GM18519 (cell line): ENCODE measurements around the gene BCO1.

Source experiments
- ATAC-seq: cut with Tn5 transposase; IDR thresholded peaks from one replicate; pipeline ENCODE4 v1.9.1; 2021; ENCODE audit warnings: mild to moderate bottlenecking, moderate library complexity; ENCODE audit not compliant: unreplicated experiment, low FRiP score

Gene BCO1

DNA sequence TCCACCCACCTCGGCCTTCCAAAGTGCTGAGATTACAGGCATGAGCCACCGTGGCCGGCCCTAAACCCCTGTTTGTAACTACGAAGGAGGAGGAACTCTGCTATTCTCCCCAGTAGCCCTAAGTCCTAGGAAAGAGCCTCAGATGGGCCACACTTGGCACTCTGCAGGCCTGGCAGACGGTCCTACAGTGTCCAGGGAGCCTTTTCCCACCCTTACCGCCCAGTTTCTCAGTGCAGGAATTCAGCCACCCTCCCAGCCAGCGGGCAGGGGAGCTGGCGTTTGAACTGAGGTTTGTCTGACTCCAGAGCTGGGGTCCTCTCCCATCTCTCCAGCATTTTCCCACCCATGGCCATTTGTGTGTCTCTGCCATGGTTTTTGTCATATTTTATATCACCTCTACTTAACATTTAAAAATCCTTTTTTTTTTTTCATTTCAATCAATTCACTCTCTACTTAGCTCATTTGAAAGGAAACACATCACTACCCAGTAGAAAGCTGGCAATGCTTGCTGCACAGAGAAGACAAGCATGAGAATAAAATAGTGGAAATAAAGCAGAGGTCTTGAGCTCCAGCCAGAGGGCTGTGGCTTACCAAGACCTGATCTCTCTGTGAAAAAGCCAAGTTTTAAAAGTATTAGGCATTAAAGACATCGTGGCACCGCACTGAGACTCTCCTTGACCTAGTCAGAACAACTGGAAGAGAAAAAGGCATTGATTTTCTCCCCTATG, 34.9 kb downstream of the BCO1 start:
- no peak for ATAC-seq

DNA sequence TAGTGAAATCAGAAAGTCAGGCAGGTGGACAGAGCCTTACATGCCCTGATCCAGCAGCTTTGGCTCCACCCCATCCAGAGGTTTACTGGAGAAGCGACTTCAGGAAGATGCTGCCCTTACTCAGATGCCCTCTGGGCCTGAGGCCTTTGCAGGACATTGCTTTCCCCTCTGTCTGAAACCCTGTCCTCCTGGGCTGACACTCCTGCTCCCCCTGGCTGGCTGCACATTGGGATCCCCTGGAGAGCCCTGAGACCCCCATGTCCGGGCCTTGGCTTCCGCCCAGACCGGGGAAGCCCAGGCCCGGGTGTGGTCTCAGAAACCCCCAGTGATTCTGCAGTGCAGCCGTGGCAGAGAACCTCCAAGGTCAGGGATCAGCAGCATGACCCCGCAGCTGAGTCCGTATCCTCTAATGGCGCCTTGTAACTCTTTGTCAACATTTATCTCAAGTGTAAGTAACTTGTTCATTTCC, 36.6 kb downstream of the BCO1 start:
- no peak for ATAC-seq

DNA sequence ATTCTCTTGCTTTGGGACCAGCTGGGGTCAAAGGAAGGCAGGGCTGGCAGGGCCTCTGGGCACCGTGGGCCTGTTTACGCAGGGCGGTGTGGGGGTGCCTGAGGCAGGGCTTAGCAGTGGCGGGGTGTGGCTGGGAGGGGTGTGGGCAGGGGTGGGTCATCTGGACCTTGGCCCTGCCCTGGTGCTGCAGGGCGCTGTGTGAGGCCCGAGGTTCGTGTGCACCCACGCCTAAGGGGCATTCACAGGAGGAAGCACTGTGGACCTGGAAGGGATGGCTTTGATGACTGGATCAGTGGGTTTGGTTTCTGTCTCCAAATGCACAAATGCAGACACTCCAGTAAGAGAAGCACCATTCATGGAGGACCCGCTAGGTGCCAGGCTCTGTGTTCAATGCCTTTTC, 37.3 kb downstream of the BCO1 start:
- ATAC-seq, result no peak

DNA sequence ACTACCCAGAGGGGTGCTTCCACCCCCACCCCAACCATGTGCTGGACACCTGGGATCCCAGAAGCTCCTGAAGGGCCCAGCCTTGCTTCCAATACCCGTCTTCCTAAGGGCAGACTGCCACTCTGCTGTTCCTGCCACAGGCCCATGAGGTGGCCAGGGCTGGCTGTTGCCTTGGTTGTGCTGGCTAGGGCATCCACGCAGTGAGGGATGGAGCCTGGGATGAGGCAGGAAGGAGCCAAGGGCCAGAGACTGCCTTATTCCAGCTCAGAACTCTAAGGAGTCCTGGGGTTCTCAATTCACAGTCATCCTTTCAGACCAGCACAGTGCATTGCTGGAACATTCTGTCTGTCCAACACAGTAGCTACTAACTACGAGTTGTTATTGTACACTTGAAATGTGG, 37.8 kb downstream of the BCO1 start:
- no peak for ATAC-seq

DNA sequence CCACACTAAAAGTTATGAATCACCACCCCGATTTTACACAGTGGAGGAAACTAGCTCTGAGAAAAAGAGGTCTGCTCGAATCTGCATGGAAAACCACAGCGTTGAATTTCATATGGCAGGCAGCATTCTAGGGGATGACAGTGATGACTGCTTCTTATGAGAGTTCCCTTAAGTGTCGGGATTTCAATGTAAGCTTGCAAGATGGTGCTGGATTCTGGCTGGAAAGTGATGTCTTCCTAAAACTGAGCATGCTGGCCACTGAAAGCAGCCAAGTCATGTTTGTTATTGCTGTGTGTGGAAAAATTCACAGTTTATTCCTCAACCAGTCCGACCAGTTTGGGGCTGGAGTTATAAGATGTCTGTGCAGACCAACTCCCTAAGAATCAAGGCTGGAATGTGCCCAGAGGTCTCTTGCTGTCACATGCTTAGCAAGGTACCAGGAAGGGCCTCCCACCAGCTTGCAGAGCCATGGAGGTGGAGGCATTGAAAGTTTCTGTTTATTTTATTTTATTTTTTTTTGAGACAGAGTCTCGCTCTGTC, 39.1 kb downstream of the BCO1 start:
- no peak for ATAC-seq

DNA sequence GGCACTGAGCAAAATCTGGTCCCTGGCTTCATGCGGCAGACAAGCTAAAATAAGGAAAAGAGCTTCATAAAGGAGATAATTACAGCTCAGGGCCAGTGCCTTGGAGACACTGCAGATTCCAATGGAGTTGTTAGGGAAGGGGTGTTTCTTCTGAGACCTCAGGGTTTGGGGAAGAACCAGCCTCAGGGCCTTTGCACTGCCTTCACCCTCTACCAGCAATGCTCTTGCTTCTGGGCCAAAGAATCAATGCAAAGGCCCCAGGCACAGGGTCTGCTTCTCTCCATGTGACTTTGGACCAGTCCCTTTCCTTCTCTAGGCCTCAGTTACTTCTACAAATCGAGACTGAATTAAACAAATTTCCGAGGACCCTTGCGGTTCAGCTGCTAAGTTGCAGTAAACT, 40.0 kb downstream of the BCO1 start:
- ATAC-seq, result no peak

DNA sequence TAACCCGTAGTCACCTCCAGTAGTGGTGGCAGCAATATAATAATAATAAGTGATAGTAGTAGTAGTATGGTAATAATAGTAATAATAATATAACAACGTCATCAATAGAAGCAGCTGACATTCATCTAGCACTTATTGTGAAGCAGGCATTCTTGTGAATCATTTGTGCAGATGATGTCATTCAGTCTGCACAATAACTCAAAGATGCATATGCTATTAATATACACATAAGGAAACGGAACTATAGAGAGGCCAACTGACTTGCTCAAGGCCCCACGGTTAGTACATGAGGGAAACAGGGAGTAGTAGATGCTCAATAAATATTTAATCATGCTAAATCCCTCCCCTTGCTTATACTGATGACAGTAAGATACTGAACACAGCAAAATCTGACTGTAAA, 40.9 kb downstream of the BCO1 start:
- ATAC-seq, result no peak

DNA sequence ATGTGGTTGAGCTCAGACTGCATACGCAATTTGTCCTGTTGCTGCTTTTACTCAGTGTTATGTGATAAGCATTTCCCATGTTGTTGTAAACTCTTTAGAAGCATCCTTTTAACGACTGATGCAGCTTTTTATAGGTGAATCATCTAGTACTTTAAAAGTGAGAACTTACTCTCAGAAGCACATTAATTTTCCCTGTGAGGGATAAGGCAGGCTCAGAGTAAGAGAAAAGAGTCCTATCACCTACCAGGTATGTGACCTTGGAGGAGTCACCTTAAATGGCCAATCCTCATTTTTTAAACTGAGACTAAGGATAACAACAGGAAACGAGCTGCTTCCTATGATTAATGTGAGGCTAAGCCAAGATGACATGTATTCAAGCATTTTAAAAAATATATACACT, 41.9 kb downstream of the BCO1 start:
- no peak for ATAC-seq

DNA sequence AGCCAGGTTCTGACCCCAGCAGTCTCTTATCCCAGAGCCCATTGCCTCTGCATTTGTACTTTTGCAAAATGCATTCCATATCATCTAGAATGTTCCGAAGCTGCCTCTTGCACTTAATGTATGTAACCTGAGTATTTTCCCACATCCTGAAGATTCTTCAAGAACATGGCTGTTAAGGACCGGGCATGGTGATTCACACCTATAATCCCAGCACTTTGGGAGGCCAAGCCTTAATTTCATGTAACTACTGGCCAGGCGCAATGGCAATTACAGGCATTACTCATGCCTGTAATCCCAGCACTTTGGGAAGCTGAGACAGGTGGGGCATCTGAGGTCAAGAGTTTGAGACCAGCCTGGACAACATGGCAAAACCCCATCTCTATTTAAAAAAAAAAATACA, 44.6 kb downstream of the BCO1 start:
- no peak for ATAC-seq

DNA sequence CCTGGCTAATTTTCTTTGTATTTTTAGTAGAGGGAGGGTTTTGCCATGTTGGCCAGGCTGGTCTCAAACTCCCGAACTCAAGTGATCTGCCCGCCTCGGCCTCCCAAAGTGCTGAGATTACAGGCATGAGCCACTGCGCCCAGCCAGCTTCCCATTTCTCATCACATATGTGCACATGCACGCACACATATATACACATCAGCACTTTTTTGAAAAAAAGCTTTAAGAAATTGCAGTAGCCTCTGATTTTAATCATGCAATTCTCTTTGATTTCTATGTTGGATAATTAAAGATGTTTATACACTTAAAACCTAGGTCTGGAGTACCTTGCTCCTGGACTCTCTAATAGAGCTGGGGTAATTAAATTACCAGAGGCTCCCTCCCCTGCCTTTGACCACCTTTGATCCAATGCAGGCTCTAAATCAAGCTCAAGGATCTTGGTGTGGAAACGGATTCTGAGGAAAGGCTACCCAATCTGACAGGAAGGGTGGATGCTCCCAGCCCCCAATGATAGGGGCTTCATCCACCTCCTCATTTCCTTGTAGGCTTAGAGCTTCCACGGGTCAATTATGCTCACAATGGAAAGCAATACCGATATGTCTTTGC, 46.6 kb downstream of the BCO1 start:
- no peak for ATAC-seq

DNA sequence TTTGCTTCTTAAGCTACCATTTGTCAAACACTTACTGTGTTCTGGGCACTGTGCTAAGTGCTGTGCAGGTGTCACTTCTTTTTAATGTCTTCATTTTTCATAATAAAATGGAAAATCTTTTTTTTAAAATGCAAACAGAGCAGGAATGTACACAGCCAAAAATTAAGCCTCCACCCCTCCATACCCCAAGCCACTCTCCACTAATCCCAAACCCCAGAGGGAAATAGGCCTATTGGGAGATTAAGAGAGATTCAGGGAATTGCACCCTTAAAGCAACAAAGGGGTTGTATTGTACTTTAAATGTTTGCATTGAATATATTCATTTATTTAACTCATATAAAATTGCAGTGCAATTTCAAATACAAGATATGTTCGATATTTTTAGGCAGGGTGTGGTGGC, 47.7 kb downstream of the BCO1 start:
- ATAC-seq, result no peak

DNA sequence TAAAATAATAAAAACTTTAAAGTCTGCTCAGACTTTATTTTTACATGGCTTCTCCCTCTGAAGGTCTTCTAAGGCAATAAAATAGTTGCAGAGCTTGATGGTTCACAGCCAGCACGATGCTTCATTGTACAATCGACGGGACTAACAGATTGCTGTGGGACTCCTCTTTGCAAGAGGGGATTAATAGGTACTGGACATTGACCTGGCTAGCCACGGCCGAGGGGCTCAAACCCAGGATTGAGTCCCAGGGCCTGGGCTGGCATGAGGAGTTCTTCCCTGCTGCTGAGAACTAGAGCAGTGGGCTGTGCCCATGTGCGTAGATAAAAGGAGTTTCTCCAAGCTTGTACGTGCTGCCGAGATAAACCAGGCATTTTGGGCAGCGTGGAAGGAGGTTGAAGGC, 52.6 kb downstream of the BCO1 start:
- ATAC-seq, result no peak

DNA sequence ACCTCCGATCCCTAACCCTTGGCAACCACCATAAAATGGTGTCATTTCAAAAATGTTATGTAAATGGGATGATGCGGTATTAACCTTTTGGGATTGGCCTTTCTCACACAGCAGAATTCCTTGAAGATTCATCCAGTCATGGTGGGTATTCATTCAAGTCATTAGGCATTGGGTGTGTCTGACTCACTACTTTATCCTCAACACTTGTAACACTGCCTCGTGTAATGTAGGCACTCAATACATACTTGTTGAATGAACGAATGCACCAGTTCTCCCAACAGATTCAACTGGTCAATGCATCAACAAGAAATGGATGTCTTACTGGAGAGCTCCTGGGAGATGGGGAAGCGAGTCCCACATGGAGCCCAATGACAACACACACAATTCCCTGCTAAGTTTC, 54.4 kb downstream of the BCO1 start:
- ATAC-seq, result no peak

DNA sequence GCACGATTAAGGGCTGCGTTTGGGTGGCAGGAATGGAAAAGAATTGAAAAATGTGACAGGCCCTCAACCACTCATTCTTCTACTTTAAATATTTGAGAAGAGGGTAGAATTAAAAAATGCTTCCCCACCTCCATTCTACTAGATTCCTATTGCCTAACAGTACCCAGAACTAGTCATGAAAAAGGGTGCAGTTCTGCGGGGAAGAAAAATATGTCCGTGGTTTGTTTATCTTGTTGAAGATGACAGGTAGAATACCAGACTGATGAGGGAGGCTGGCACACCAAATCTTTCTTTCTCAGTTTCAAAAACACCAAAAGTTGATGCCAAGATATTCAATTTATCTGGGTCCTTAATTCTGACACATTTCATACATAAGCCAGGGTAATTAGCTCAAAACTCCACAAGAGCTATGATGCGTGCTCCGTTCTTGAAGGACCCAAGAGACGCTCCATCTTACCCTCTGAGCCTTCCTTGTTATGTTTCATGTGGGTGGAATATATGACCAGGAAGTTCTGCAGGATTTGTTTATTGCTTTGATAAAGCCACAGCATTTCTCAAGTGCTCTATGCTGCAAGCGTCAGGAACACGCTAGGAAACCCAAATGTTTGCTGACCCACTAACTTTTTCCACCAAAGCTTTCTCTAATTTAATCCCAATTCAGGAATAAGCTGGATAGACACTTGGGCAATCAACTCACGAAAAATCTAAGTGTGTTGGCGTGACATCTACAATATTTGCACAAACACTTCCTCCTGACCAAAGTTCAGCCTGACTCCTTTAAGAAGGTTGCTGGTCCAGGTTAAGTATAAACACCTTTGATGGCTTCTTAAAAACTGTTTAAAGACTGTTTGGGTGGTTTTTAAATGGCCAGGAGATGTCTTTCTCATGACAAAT, 55.7 kb downstream of the BCO1 start:
- no peak for ATAC-seq

DNA sequence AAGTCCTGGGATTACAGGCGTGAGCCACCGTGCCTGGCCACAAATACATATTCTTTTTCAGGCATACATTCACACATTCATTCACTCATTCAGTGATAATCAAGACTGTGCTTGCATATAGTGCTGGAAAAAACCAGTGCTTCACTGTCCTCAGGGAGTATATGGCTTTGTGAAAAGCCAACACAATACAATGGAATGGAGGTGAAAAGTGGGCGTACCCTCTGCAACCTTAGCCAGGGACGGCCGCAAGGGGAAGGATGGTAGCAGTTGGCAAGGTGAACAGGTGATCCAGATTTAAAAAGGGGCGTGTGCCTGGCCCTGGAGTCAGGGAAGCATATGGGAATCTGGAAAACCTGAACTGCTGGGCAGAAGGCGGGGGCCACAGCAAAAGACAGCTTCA, 58.1 kb downstream of the BCO1 start:
- no peak for ATAC-seq

DNA sequence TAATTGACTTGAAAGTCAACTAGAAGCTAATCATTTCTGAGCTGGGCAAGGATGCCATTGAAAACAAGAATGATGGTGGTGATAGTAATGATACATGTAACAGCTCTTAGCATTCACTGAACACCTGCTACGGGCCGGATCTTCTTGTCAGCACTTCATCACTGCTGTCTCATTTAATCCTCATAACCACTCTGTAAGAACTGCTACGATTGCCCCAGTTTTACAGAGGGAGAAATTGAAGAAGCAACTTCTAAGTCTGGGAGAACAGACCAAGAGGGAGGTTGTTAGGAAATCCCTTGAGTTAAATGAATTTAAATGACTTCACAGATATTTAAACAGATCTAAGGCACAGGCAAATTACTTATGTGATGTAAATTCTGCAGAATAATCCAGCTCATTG, 69.3 kb downstream of the BCO1 start:
- no peak for ATAC-seq

DNA sequence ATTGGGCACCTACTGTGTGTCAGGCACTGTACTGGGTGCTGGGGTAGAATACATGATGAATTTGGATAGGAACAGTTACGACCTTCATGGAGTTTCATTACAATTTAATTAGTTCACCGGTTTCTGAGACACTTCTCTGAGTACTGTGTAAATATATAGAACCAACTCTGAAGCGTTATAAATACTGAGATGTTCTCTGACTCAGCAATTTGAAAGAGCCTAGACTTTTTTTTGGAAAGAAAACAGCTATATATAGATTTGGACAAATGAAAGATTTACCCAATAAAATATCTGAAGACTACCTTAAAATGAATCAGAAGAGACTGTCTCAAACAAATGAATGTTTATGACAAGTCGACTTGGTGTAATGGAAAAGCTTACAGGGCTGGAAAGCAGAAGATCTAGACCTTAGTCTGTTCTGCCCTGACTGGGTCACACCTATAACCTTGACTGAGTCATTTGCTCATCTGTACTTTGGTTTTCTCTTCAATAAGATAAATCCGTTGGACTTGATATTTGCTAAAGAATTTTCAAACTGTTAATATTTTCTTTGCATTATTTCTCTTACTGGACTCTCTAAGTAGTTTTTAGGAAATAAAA, 71.7 kb downstream of the BCO1 start:
- ATAC-seq, result no peak

DNA sequence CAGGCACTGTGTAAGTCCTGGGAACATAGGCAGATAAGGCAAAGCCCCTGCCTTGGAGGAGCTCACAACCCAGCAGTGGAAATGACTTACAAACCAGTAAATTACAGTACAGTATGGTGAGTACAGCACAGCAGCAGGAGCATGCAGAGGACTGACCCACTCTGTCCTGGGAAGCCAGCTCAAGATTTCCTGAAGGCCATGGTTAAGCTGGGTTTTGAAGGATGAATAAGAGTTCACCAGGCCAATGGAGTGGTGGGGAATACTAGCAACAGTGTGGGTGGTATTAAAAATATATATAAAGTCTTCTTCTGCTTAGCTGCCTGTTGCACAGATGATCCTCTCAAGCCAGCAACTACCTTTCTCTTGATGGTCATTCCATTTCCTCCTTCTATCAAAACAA, 73.3 kb downstream of the BCO1 start:
- ATAC-seq, result no peak

DNA sequence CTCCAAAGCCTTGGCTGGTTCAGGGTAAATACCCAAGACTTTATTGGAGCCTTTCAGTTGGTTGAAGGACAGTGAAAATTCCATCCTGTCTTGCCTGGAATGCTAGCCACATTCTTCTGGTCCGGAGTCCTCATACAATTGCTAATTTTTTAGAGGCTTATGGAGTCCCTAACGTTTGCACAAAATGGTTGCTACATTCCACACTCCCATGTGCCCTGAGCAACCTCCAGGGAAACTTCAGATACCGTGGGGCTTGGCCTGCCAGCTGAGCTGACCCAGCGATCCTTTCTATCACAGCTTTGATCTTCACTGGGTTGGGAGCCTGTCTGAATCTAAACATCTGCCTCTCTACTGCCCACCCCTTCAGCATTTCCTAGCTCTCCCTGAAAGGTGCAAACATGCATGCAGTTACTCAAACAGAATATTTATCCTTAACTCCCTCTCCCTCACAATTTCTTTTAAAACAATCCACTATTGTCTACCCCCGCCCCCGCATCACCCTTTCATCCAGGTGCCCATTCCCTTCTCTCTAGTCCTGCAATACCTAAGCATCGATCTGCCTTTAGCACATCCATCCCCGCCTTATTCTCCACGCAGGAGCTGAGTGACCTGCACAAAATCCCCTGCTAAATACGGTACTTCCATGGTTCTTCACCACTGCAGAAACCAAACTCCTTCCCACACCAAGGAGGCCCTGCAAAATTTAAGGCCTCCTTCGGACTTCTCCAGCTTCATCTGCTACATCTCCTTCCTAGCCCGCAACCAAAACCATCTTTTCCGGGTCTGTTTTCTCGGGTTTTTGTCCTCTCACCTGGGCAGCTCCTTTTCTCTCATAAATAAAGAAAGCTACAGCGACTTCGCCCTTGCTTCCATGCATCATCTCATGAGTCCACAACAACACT, 75.5 kb downstream of the BCO1 start:
- ATAC-seq, result no peak
